Loucy (cell line): ENCODE measurements around the gene ABHD5.

Source experiments
- CTCF ChIP-seq: fragments of 200-600 bp; sonication (generic); conservative IDR thresholded peaks from 2 replicates; pipeline ENCODE4 v1.5.1; 2014; ENCODE audit warnings: mild to moderate bottlenecking, antibody characterized with exemption, low read length
- EZH2phosphoT487 ChIP-seq: fragments of 200-600 bp; IDR thresholded peaks from 2 replicates; pipeline ENCODE4 v1.6.1; 2018; ENCODE audit warnings: antibody characterized with exemption, mild to moderate bottlenecking, moderate library complexity, borderline replicate concordance

- TF ChIP-seq CTCF (no peak), EZH2phosphoT487 (no peak)
These were observed 84.1 kb downstream of the ABHD5 start for GRCh38 chr3:43774799-43775198.
